Uterus (tissue), 4 donors: ENCODE data around the gene SOCS1. TPM values are rescaled to one million over a fixed set of nuclear protein-coding genes. Genes with fewer than 3 reads are reported as not detected.

Experiments used
- DNase-seq, 2 donors: peaks; one replicate each; pipeline ENCODE4 v3.0.0-alpha.2; 2019 to 2020
- H3K27ac ChIP-seq, 2 donors: fragments of 200-600 bp; sonication (generic); 1 replicate in 1 of 2; 2 replicates in 1 of 2; pipeline ENCODE4 v1.5.1; 2016 to 2018
- H3K27me3 ChIP-seq, 2 donors: fragments of 200-600 bp; sonication (generic); one replicate each; pipeline ENCODE4 v1.5.1; 2018 to 2019; ENCODE audit warnings: control low read depth in 1 of 2
- H3K36me3 ChIP-seq, 2 donors: fragments of 200-600 bp; sonication (generic); one replicate each; pipeline ENCODE4 v1.5.1; 2019; ENCODE audit warnings: control low read depth in 1 of 2
- H3K4me1 ChIP-seq, 2 donors: fragments of 200-600 bp; sonication (generic); one replicate each; pipeline ENCODE4 v1.5.1; 2018 to 2019; ENCODE audit warnings: control low read depth in 1 of 2
- H3K4me3 ChIP-seq, 2 donors: fragments of 200-600 bp; sonication (generic); 1 replicate in 1 of 2; 2 replicates in 1 of 2; pipeline ENCODE4 v1.5.1; 2018 to 2019; ENCODE audit warnings: mild to moderate bottlenecking in 1 of 2
- H3K9me3 ChIP-seq, 2 donors: fragments of 200-600 bp; sonication (generic); one replicate each; pipeline ENCODE4 v1.5.1; 2019; ENCODE audit warnings: control low read depth in 1 of 2
- CTCF ChIP-seq, 4 experiments: fragments of 200-600 bp in 2 of 4; fragments of 450-650 bp in 2 of 4; sonication (generic) in 2 of 4; IDR thresholded peaks; one replicate each; pipeline ENCODE4 v1.5.1; 2016 to 2019; ENCODE audit warnings: antibody characterized with exemption in 4 of 4, mild to moderate bottlenecking in 2 of 4, moderate library complexity in 1 of 4
- POLR2A ChIP-seq, 2 donors: fragments of 450-650 bp; IDR thresholded peaks; one replicate each; pipeline ENCODE4 v1.6.1; 2016; ENCODE audit warnings: antibody characterized with exemption in 2 of 2, mild to moderate bottlenecking in 1 of 2, moderate library complexity in 1 of 2
- intact Hi-C: fragments of 100-400 bp; cut with DNase I; formaldehyde crosslinking; loops from one replicate; pipeline ENCODE4 v1.15.1; 2023; ENCODE audit warnings: low total_unique reads
- total RNA-seq, 4 donors: library from RNA; depleted of rRNA in 3 of 4; stranded (reverse); fragments of >200 nt in 3 of 4; gene quantifications; one replicate each; pipeline versions ENCODE4 v1.1.0 to v1.2.4, GENCODE V29; 2014 to 2023
- donor health status: DM: yes; HTN: yes; CAD: no.

SOCS1 gene
- total RNA-seq, 4 donors from 2014 or later, result 6.4 to 45.3 (median 7.6) TPM; not detected in 1

DNA sequence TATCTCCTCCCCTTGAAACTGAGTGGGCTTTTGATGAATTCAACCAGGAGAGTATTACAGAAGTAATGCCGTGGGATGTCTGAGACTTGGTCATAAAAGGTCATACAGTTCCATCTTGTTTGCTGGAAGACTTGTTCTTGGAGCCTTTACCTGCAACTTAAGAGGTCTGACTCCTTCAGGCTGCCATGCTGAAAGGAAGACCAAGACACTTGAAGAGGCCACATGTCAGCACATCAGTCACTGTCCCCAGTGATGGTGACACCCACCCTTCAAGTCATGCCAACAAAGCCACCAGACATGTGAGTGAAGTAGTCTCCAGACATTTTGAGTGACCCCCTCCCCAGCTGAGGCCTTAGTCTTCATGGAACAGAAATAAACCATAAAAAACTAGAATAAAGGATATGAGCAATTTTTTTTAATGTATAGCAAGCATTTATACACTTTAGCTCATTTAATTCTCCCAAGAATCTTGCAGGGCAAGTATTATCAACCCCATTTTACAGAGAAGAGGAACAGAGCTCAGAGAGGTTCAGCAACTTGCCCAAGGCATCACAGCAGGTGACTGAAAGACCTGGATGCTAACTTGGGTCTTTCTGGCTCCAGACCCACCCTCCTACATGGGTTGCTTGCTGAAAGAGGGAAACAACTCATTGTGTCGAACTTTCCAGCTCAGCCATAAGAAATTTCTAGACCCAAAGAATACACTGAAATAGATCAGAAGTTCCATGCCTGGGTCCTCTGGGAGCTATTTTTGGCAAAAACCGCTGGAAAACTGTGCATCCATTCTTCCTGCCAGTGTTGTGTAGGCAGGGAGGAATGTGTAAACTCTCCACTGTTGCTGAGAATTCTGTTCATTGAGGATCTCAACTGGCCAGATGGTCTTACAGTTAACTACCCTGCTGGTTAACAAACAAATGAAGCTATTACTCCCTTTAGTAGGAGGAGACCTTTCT is 38.1 kb downstream of the SOCS1 start:
- no peaks in the 10 kb centered on the region for H3K4me1 ChIP-seq
- intact Hi-C loops, result no loop called here
- H3K36me3 ChIP-seq, result no peaks in the 10 kb centered on the region

DNA sequence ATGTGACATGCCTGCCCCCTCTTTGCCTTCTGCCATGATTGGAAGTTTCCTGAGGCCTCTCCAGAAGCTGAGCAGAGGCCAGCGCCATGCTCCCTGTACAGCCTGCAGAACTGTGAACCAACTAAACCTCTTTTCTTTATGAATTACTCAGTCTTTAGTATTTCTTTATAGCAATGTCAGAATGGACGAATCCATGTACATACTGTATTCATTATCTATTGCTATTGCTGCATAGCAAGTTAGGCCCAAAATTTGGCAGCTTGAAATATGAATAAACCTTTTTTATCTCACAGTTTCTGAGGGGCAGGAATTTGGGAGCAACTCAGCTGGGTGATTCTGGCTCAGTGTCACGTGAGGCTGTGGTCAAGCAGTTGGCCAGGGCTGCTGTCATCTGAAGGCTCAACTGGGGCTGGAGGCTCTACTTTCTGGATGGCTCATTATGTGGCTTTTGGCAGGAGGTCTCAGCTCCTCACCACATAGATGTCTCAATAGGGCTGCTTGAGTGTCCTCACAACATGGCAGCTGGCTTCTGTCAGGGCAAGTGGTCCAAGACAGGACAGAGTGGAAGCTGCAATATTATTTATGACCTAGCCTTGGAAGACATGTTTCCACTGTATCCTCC is 40.0 kb downstream of the SOCS1 start:
- H3K36me3 ChIP-seq, result no peaks in the 10 kb centered on the region
- intact Hi-C loops, result no loop called here
- DNase-seq, result no peak

More for the DNA sequence above, 38.1 kb downstream of the SOCS1 start:
- no peak overlapping the region for H3K4me3 ChIP-seq
- DNase-seq, result no peak
- no peak for TF ChIP-seq POLR2A (IDR thresholded peaks at IDR 0.05)
- no peaks in the 10 kb centered on the region for H3K27me3 ChIP-seq
- no peak overlapping the region for H3K27ac ChIP-seq
- H3K9me3 ChIP-seq, result peaks cover 0 to 7% of the 10 kb centered on the region in 2 donors

GRCh38 chr16:11213799-11214198 is 42.2 kb downstream of the SOCS1 start:
- peaks cover 0 to 7% of the 10 kb centered on the region in 2 donors for H3K9me3 ChIP-seq
- H3K36me3 ChIP-seq, result no peaks in the 10 kb centered on the region
- H3K27ac ChIP-seq, result no peak overlapping the region
- H3K27me3 ChIP-seq, result no peaks in the 10 kb centered on the region
- H3K4me3 ChIP-seq, result no peak overlapping the region
- DNase-seq, result no peak
- TF ChIP-seq CTCF (IDR thresholded peaks at IDR 0.05) (no peak), POLR2A (IDR thresholded peaks at IDR 0.05) (no peak)
- no peaks in the 10 kb centered on the region for H3K4me1 ChIP-seq
- intact Hi-C loops, result no loop called here

More for the DNA sequence above, 40.0 kb downstream of the SOCS1 start:
- Histone ChIP-seq H3K4me3 (no peak overlapping the region), H3K4me1 (no peaks in the 10 kb centered on the region), H3K27me3 (no peaks in the 10 kb centered on the region), H3K9me3 (peaks cover 0 to 7% of the 10 kb centered on the region in 2 donors), H3K27ac (no peak overlapping the region)
- TF ChIP-seq CTCF (IDR thresholded peaks at IDR 0.05), result no peak
- no peak for TF ChIP-seq POLR2A (IDR thresholded peaks at IDR 0.05)

DNA sequence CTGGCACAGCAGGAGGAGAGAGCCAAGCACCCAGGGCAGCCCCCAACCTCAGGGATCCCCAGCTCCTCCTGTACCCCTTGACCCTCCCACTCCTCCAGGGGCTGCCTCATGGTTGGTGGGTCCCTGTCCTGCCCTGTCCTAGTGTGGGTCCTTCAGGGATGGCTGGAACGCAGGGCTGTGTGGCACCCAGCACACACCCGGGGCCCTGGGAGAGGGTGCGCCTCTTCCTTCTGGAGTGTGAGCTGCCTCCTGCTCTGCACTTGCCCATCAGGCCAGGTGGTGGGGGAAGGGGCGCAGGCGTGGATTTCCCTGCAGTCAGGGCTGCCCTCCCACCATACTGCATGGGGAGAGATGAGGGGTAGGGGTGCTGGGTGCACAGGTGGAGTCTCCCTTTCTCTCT is 42.6 kb downstream of the SOCS1 start:
- intact Hi-C loops, result no loop called here
- DNase-seq, result no peak
- Histone ChIP-seq H3K9me3 (peaks cover 0 to 7% of the 10 kb centered on the region in 2 donors), H3K27me3 (no peaks in the 10 kb centered on the region), H3K4me1 (no peaks in the 10 kb centered on the region), H3K4me3 (no peak overlapping the region), H3K36me3 (no peaks in the 10 kb centered on the region), H3K27ac (no peak overlapping the region)
- TF ChIP-seq CTCF (IDR thresholded peaks at IDR 0.05) (no peak), POLR2A (IDR thresholded peaks at IDR 0.05) (no peak)

DNA sequence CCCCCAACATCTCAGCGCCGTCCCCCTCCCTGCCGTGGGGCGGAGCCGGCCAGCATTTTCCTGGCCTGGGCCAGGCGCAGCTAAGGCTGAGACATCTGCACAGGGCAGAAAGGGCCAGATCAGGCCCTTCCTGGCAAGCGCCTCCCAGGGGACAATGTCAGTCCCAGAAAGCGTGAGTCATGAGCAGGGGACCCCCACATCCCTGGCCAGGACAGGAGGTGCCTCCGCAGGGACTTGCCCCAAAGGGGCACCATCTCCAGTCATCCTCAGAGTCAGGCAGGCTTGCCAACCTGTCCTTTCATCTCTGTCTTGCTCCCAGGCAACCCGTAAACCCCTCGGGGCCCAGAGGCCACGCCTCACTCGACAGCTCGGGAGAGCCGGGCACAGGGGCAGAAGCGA is 43.2 kb downstream of the SOCS1 start:
- Histone ChIP-seq H3K27me3 (no peaks in the 10 kb centered on the region), H3K4me3 (no peak overlapping the region), H3K27ac (no peak overlapping the region), H3K4me1 (no peaks in the 10 kb centered on the region), H3K36me3 (no peaks in the 10 kb centered on the region), H3K9me3 (peaks cover 0 to 2% of the 10 kb centered on the region in 2 donors)
- intact Hi-C loops, result no loop called here
- TF ChIP-seq POLR2A (IDR thresholded peaks at IDR 0.05) (no peak), CTCF (IDR thresholded peaks at IDR 0.05) (no peak)
- DNase-seq, result no peak
